Gastrocnemius medialis (tissue), 4 donors: ENCODE measurements around the gene NELFA.

Experiments
- CTCF ChIP-seq, 5 experiments: fragments of 450-650 bp in 3 of 5; fragments of 200-600 bp in 2 of 5; sonication (generic) in 2 of 5; IDR thresholded peaks in 4 of 5; conservative IDR thresholded peaks in 1 of 5; 1 replicate in 4 of 5; 2 replicates in 1 of 5; pipeline ENCODE4 v1.5.1; 2016 to 2019; ENCODE audit warnings: antibody characterized with exemption in 5 of 5, mild to moderate bottlenecking in 3 of 5, moderate library complexity in 3 of 5
- POLR2A ChIP-seq, 2 donors: fragments of 450-650 bp; IDR thresholded peaks; one replicate each; pipeline ENCODE4 v1.6.1; 2017; ENCODE audit warnings: antibody characterized with exemption in 2 of 2, mild to moderate bottlenecking in 2 of 2, moderate library complexity in 2 of 2

DNA sequence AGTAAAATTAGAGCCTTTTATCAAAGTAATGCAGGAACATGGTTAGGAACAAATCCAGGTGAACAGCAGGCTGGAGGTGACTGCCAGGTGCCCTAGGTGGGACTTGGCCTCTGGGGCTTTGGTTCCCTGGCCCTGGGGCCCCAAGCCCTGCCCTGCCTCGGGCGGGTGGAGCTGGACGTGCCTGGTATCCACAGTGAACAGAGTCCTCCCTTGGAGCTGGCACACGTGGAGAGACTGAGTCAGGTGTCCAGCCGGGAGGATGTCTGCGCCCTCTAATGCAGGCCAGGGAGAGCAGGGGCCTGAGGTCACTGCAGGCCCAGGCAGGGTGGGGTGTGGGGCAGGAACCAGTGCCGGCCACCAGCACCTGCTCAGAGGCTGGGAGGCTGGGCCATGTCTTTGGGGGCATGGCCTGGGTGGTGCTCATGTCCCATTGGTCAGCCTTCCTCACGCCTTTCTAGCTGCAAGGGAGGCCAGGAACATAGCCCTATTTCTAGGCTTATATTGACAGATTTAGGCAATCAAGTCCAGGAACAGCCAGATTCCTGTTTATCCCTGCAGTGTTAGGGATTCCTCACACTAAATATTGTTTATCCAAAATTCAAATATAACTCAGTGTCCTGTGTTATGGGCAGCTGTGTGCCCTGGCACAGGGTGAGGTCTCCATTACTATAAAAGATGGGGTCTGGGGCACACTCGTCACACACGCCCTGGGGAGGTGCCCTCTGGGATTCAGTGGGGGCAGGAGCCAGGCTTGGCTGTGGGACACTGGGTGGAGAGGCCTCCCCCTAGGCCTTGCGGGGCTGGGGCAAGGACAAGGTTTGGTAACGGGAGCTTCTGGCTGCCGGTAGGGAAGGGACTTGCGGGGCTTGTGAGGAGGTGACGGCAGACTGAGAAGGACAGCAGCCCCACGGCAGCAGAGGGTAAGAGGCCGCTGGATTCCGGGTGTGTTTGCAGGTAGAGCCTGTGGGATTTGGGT is 36.1 kb upstream of the NELFA start:
- TF ChIP-seq CTCF (IDR thresholded peaks at IDR 0.05 in 4 of 5, conservative IDR thresholded peaks at IDR 0.05 in 1 of 5) (no peak), POLR2A (IDR thresholded peaks at IDR 0.05) (no peak)
